ENCODE measurements around the gene RAB11FIP4. TPM values are rescaled to one million over a fixed set of nuclear protein-coding genes. Genes with fewer than 3 reads are reported as not detected.
A peak's percentile ranks its signal among the peaks of the same experiment; 100 is the strongest.

The RAB11FIP4 gene
- total RNA-seq, 2 experiments from 2014 or later = 35.0 to 35.6 TPM

DNA sequence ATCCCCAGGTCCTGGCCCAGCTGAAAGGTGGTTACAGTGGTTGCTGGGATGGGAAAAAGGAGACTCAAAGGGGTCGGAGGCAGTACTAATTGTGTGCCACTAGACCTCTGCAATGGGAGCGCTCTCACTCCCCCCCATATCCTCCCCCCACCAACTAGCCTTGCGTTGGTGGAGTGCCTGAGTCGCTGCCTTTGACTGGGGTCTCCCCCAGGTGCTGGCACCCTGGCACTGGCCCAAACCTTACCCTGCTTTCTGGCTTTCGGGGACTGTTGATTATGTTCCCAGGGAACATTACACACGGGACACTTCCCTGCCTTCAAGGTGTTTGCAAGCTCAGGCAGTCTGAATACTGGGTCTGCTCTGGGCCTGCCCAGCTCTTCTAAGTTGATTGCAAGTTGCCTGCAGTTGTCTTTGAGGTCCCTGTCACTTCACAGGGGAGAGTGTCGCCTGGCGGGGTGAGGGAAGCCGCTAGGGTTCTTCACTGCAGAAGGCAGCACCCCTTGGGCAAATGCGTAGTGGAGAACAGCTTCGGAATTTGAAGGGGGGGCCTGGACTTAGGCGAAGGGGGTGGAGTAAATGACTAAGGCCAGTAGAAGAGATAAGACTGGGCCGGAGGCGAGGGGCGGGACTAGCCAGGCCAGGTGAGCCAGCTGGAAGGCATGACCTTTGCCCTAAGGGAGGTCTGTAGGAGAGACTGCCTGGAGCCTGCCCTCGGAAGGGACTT lies 98.0 kb downstream of the RAB11FIP4 start:
- no peak for DNase-seq
- POLR2A ChIA-PET = interaction anchor here (2.3 to 3.8 kb wide), 2 partner anchors 9 to 20 kb away, joined by 12 to 39 read pairs; no protein-coding TSS in a partner anchor

DNA sequence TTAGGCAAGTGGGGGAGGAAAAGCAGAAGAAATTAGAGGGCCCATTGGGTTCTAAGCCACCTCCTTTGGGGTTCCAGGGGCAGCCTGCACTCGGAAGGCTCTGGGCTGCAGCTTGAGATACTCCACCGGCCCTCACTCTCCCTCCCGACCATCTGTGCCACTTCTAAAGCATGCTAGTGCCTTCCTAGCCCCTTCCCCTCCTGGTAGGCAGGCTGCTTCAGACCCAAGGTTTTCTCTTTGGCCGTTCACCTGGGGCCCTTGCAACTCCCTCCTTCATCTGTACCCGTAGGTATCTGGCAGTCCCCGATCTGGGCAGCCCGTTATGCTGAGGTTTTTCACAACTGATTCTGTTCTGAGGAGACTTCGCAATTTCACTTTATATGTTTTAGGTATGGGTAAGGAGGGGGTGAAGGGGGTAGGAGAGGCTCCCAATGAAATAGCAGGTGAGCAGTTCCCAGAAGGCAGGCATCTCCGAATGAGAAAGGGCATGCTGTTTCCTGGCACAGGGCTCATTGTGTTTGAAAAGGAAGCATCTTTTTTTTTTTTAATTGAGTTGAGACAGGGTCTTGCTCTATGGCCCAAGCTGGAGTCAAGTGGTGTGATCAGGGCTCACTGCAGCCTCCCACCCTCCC lies 98.7 kb downstream of the RAB11FIP4 start:
- Mint-ChIP-seq H3K4me1 (ENCODE audit: low read depth) (peaks cover 70% of the 10 kb centered on the region), H3K9me3 (no peaks in the 10 kb centered on the region), H3K4me3 (peak overlapping the region; percentile 85), H3K27ac (peak overlapping the region; percentile 64), H3K36me3 (no peaks in the 10 kb centered on the region), H3K27me3 (no peaks in the 10 kb centered on the region)
- CTCF ChIA-PET = interaction anchor here (1.0 to 4.2 kb wide), 3 partner anchors 8 to 19 kb away, joined by 3 to 28 read pairs (median 3); no protein-coding TSS in a partner anchor
- POLR2A ChIA-PET = interaction anchor here (3.8 kb wide), 1 partner anchor 19 kb away, joined by 39 read pairs; no protein-coding TSS in a partner anchor
- no peak for DNase-seq
- intact Hi-C loops (cut with micrococcal nuclease) = loop anchor here (5.0 kb wide), 1 partner anchor 173 kb away; no protein-coding TSS in a partner anchor

More for the DNA sequence above, 98.0 kb downstream of the RAB11FIP4 start:
- H3K4me1 Mint-ChIP-seq (ENCODE audit: low read depth) = peaks cover 64% of the 10 kb centered on the region
- H3K4me3 Mint-ChIP-seq = peak overlapping the region; percentile 85
- no peaks in the 10 kb centered on the region for H3K27me3 Mint-ChIP-seq
- H3K36me3 Mint-ChIP-seq = no peaks in the 10 kb centered on the region
- CTCF ChIA-PET = interaction anchor here (1.6 to 4.2 kb wide), 3 partner anchors 9 to 52 kb away, joined by 3 to 28 read pairs (median 6); no protein-coding TSS in a partner anchor
- H3K27ac Mint-ChIP-seq = peak overlapping the region; percentile 79
- intact Hi-C loops (cut with micrococcal nuclease) = loop anchor here (5.0 kb wide), 2 partner anchors 33 to 172 kb away; no protein-coding TSS in a partner anchor
- H3K9me3 Mint-ChIP-seq = no peaks in the 10 kb centered on the region

DNA sequence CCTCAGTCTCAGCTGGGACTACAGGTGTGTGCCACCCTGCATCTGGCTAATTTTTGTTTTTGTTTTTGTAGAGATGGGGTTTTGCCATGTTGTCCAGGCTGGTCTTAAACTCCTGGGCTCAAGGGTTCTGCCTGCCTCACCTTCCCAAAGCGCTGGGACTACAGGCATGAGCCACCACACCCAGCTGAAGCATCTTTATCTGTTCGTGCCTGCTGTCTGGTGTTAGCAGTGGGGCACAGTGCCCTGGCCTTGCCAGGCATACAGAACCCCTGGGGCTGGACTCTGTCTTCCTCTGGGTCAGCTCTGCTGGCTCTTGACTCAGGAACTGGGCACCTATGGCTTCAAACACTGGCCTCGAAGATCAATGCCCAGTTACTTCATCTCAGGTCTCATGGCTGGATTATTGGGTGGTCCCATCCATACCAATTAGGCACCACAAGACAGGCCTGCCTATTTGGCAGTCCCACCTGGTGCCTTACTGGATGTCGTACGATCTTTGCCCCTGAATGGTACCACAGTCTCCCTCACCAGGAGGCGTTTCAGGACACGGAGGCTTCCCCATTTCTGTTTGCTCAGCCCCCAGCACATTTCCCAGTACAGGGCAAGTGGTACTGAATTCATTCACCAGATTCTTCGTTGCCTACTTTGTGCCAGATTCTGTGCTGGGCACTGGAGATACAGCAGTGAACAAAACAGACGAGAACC lies 99.3 kb downstream of the RAB11FIP4 start:
- no peak for DNase-seq
- intact Hi-C loops (cut with micrococcal nuclease) = loop anchor here (5.0 kb wide), 1 partner anchor 174 kb away; no protein-coding TSS in a partner anchor
- Mint-ChIP-seq H3K9me3 (no peaks in the 10 kb centered on the region), H3K36me3 (no peaks in the 10 kb centered on the region), H3K4me1 (ENCODE audit: low read depth) (peaks cover 76% of the 10 kb centered on the region), H3K27ac (peak overlapping the region; percentile 64), H3K27me3 (no peaks in the 10 kb centered on the region), H3K4me3 (no peak overlapping the region)
- CTCF ChIA-PET = interaction anchor here (0.6 to 1.6 kb wide), 3 partner anchors 7 to 60 kb away, joined by 3 read pairs; no protein-coding TSS in a partner anchor
- POLR2A ChIA-PET = interaction anchor here (5.1 kb wide), 1 partner anchor 18 kb away, joined by 40 read pairs; no protein-coding TSS in a partner anchor

DNA sequence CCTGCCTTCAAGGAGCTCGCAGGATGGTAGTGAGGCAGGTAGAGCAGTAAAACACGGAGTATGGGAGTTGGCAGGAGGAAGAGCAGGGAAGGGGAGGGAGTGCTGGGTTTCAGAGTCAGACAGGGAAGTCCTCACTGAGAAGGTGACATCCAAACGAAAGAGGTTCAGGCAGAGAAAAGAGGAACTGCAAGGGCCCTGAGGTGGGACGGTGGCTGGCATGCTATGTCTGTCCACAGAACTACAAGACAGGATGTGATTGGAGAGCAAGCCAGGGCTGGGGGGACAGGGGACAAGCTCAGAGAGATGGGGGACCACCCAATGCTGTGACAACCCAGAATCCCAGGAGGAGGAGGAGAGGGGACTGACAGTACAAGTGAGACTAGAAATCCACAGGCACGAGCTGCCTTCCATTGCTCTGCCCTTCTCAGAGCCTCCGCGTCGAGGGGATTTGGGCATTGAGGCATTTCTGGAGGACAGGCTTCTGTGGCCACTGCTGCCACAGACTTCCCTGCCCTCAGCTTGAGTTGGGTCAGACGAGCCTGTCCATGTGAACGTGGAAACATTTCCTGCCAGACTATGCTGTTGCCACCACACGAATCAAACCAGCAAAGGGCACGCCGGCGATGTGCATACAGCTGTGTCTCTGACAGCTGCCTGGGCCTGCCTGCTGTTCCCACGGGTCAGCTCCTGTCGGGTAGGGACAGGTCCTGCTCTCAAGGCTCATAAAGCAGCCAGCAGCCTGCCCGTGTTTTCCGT lies 100.1 kb downstream of the RAB11FIP4 start:
- no peak for DNase-seq
- Mint-ChIP-seq H3K4me1 (ENCODE audit: low read depth) (peaks cover 82% of the 10 kb centered on the region), H3K9me3 (no peaks in the 10 kb centered on the region), H3K27me3 (no peaks in the 10 kb centered on the region), H3K4me3 (no peak overlapping the region), H3K27ac (peak overlapping the region; percentile 55), H3K36me3 (no peaks in the 10 kb centered on the region)
- intact Hi-C loops (cut with micrococcal nuclease) = loop anchor here (5.0 kb wide), 1 partner anchor 174 kb away; no protein-coding TSS in a partner anchor
- ChIA-PET CTCF (interaction anchor here (0.6 to 1.0 kb wide), 2 partner anchors 17 to 61 kb away, joined by 3 read pairs; no protein-coding TSS in a partner anchor), POLR2A (interaction anchor here (5.1 kb wide), 1 partner anchor 18 kb away, joined by 40 read pairs; no protein-coding TSS in a partner anchor)

DNA sequence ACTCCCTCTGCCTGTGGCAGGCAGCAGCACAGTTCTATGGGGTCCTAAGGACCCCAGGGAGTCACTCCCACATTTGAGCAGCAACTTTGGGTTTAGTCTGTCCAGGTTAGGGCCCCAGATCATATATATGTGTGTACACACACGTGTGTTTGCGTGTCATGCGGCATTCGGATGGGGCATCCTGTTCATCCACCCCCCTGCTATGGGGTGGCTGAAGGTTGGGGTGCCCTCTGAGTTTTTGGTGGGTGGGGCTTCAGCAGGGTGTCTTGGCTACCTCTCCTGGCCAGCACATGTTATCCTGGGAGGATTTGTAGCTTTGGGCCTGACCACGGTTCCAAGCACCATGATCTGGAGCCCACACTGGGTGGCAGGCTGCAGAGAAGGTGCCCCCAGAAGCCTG lies 100.7 kb downstream of the RAB11FIP4 start:
- peaks cover 76% of the 10 kb centered on the region for H3K4me1 Mint-ChIP-seq (ENCODE audit: low read depth)
- no peaks in the 10 kb centered on the region for H3K9me3 Mint-ChIP-seq
- no peak overlapping the region for H3K4me3 Mint-ChIP-seq
- ChIA-PET POLR2A (interaction anchor here (5.1 kb wide), 1 partner anchor 17 kb away, joined by 40 read pairs; no protein-coding TSS in a partner anchor), CTCF (interaction anchor here (3.6 kb wide), 1 partner anchor 17 kb away, joined by 36 read pairs; no protein-coding TSS in a partner anchor)
- no peak for DNase-seq
- intact Hi-C loops (cut with micrococcal nuclease) = loop anchor here (5.0 kb wide), 1 partner anchor 175 kb away; no protein-coding TSS in a partner anchor
- H3K36me3 Mint-ChIP-seq = no peaks in the 10 kb centered on the region
- peak overlapping the region; percentile 55 for H3K27ac Mint-ChIP-seq
- H3K27me3 Mint-ChIP-seq = no peaks in the 10 kb centered on the region

DNA sequence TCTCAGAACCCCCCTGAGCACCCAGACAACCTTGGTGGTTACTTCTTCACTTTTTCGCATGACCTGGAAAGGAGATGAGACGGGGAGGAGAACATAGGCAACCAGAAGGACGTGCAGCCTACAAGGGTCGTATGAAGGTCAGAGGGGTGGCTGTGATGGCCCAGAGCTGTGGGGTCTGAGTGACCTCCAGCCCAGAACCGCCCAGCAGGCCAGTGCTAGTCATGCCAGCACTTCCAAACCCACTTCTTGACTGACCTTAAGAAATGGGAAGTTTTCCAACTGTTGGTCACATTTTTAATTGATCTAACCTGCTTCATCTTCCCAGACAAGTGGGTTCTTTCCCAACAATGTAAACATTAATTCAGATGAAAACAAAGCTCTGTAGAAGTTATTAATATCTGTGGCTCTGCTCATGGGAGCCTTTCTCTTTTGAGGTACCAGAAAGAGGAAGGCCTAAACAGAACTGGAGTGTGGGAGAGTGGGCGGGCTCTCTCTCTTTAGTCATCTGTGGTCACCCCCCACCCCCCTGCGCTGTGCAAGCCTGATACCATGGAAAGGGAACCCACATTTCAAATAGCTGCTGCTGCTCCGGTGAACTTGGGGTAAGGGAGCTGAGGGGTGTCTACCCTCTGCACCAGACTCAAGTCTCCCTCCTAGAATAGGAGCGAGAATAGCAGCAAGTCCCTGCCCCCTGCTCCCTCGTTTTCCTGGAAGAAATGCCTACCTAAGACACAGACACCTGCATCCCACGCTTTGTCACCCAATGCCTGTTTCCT lies 101.6 kb downstream of the RAB11FIP4 start:
- H3K9me3 Mint-ChIP-seq = no peaks in the 10 kb centered on the region
- CTCF ChIA-PET = interaction anchor here (0.9 to 3.6 kb wide), 2 partner anchors 16 to 24 kb away, joined by 5 to 36 read pairs; no protein-coding TSS in a partner anchor
- no peaks in the 10 kb centered on the region for H3K27me3 Mint-ChIP-seq
- peak; percentile 90 for DNase-seq
- H3K27ac Mint-ChIP-seq = peak overlapping the region; percentile 96
- peaks cover 2% of the 10 kb centered on the region for H3K36me3 Mint-ChIP-seq
- POLR2A ChIA-PET = interaction anchor here (1.3 to 5.1 kb wide), 3 partner anchors 16 to 56 kb away, joined by 3 to 40 read pairs (median 3); no protein-coding TSS in a partner anchor
- H3K4me3 Mint-ChIP-seq = peak overlapping the region; percentile 66
- H3K4me1 Mint-ChIP-seq (ENCODE audit: low read depth) = peaks cover 81% of the 10 kb centered on the region
- intact Hi-C loops (cut with micrococcal nuclease) = loop anchor here (5.0 kb wide), 1 partner anchor 176 kb away; no protein-coding TSS in a partner anchor

DNA sequence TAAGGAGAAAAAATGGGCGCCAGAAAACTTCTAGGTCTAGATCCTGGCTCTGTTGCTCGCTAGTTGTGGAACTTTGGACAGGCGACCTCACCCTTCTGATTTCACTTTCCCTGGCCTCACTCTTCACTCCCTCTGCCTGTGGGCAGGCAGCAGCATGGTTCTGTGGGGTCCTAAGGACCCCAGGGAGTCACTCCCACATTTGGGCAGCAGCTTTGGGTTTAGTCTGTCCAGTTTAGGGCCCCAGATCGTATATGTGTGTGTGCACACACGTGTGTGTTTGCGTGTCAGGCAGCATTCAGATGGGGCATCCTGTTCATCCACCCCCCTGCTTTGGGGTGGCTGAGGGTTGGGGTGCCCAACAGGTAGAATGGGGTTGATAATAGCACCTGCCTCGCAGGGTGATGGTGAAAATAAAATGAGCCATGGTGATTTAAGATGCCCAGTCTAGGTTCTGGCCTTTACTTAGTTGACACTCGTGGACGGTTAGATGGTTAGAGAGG lies 102.2 kb downstream of the RAB11FIP4 start:
- peaks cover 86% of the 10 kb centered on the region for H3K4me1 Mint-ChIP-seq (ENCODE audit: low read depth)
- H3K4me3 Mint-ChIP-seq = peak overlapping the region; percentile 66
- no peaks in the 10 kb centered on the region for H3K27me3 Mint-ChIP-seq
- H3K9me3 Mint-ChIP-seq = no peaks in the 10 kb centered on the region
- H3K27ac Mint-ChIP-seq = peak overlapping the region; percentile 96
- POLR2A ChIA-PET = interaction anchor here (1.0 to 5.1 kb wide), 5 partner anchors 15 to 174 kb away, joined by 3 to 40 read pairs (median 3); no protein-coding TSS in a partner anchor
- DNase-seq = peak; percentile 38
- peaks cover 2% of the 10 kb centered on the region for H3K36me3 Mint-ChIP-seq
- CTCF ChIA-PET = interaction anchor here (0.9 to 3.6 kb wide), 3 partner anchors 16 to 55 kb away, joined by 5 to 36 read pairs (median 5); no protein-coding TSS in a partner anchor
- intact Hi-C loops (cut with micrococcal nuclease) = loop anchor here (1.0 to 5.0 kb wide), 3 partner anchors 15 to 409 kb away; no protein-coding TSS in a partner anchor

DNA sequence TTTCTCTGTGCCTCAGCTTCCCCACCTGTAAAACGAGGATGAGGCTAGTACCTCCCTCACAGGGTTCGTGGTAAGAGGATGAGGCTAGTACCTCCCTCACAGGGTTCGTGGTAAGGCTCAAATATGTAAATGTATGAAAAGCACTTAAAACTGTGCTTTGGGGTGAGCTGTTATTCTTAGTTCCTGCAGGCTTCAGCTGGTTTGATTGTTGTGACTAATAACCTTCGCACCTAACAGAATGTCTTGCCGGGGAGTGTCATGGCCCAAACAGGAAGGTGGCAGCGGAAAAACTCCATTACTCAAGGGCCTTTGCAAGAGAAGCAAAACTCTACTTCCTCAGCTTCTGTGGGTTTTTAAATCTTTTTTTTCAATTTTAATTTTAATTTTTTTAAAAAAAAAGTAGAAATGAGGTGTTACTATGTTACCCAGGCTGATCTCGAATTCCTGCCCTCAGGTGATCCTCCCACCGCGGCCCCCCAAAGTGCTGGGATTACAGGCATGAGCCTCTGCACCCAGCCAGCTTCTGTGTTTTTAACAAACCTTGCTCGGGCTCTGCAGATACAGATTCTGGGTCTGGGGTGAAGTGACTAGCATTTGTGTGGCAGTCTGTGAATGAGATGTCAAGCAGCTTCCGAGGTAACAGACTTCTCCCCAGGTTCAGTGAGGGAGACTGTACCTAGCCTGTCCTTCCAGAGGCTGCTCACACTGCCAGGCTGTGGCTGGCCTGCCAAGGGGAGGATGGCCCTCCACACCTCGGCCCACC lies 103.0 kb downstream of the RAB11FIP4 start:
- H3K4me3 Mint-ChIP-seq = peak overlapping the region; percentile 66
- H3K4me1 Mint-ChIP-seq (ENCODE audit: low read depth) = peaks cover 88% of the 10 kb centered on the region
- DNase-seq = peak; percentile 83
- peaks cover 2% of the 10 kb centered on the region for H3K36me3 Mint-ChIP-seq
- intact Hi-C loops (cut with micrococcal nuclease) = loop anchor here (1.0 to 5.0 kb wide), 3 partner anchors 14 to 408 kb away; no protein-coding TSS in a partner anchor
- CTCF ChIA-PET = interaction anchor here (0.8 to 3.6 kb wide), 4 partner anchors 15 to 57 kb away, joined by 4 to 36 read pairs (median 4); no protein-coding TSS in a partner anchor
- no peaks in the 10 kb centered on the region for H3K27me3 Mint-ChIP-seq
- POLR2A ChIA-PET = interaction anchor here (1.0 to 5.1 kb wide), 6 partner anchors 11 to 175 kb away, joined by 3 to 40 read pairs (median 3); no protein-coding TSS in a partner anchor
- H3K27ac Mint-ChIP-seq = peak overlapping the region; percentile 96
- H3K9me3 Mint-ChIP-seq = no peaks in the 10 kb centered on the region
